Hindlimb muscle (tissue), 1 donor: ENCODE results near the gene DUSP15. TPM values are rescaled to one million over a fixed set of nuclear protein-coding genes. Genes with fewer than 3 reads are reported as not detected.
A peak's percentile ranks its signal among the peaks of the same experiment; 100 is the strongest.
"Not testable (repeated sequence)": the region's sequence is repeated elsewhere in the genome, so short reads cannot be mapped to it uniquely, and the experiment has no call there.

Experiments
- DNase-seq: peaks from one replicate; pipeline ENCODE4 v3.0.0-alpha.2; 2013
- polyA plus RNA-seq: library from polyadenylated mRNA; unstranded; fragments of 120-200 nt; gene quantifications from one replicate; pipeline ENCODE4 v1.2.1, GENCODE V29; 2013; ENCODE audit not compliant: insufficient read length

The DUSP15 gene
- polyA plus RNA-seq, 1 donor: 3.0 TPM

DNA sequence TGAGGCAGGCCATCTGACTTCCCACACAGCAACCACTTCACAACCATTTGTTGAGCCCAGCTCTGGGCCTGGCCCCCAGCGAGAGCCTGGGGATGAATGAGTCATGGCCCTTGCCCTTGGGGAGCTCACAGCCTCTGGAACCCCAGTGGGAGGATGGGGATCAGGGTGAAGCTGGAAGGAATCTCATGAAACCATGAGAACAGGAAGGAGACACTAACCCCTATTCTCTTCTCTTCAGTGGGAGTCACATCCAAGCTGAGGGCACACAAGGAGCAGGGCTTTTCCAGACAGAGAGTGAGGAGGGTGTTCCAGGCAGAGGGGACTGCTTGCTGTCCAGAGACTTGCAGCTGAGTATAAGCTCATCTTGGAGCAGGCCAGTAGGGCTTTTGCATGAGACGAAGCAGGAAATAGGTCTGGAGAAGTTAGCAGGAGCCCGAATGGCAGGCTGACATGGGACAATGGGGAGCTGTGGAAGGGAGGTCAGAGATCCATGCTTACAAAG is 32.4 kb downstream of the DUSP15 start:
- no peak for DNase-seq

DNA sequence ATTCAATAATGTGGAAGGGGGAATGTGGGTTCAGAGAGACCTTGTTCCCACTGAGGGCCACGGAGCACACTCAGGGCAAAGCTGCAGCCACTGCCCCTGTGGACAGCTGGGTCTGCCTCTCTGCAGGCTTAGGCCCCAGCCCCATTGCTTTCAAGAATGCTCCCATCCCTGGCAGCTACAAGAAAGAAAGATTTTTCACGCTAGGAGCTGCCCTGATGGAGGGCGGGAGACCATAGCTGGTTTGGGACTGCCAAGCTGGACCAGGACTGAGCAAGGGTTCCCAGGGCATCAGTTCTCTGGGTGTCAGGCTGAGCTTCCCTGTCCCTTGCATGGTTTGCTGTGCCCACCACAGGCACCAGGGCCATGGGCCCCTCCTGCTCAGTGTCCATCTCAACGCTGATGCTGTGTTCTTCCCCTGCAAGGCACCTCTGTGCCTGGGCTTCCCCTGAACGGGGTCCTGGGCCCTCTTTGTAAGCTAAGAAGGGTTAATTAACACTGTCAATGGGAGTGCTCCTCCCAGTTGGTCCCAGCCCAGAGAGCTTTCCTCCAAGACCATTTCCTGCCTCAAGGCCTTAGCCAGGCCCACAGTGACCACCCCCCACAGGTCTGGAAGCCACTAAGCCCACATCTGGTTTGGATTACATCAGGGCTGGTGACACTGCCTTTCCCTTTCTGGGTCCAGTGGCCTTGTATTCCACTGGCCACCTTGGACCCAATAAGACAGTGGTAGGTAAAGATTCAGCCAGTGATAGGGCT is 33.3 kb downstream of the DUSP15 start:
- no peak for DNase-seq

DNA sequence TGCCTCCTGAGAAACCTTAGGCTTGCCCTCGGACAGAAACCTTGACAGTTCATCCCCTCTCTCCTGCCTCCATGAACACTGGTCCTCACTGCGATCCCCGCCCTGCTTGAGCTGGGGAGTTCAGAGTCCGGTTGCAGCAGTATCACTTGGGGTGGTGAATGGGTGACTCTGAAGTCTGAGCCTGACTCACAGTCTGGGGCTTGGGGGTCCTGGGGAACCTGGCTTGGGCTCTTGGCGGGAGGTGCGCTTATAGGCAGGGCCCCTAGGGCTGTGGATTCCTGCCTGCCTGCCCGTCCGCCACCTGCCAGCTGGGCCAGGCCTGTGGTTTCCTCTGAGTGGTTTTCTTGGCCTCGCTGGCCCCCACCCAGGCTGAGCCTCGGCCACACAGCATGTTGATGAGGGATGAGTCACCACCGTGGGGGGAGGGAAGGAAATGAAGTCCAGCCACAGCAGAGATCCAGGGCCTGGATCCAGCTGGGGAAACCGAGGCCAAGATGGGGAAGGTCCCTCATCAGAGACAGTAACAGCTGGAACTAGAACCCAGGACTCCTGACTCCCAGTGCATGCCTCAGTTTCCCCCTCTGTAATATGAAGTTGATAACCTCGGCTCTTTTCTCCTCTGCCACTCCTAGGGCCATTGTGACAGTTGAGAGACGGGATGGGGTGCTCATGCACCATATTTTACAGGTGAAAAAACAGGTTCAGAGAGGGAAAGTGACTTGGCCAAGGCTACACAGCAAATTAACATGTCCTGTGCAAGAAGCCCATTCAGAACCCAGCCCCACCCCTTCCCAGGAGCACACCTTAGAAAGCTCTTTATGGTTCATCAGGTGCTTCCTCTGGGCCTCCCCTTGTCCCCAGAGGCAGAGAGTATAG is 34.1 kb downstream of the DUSP15 start:
- DNase-seq: no peak

DNA sequence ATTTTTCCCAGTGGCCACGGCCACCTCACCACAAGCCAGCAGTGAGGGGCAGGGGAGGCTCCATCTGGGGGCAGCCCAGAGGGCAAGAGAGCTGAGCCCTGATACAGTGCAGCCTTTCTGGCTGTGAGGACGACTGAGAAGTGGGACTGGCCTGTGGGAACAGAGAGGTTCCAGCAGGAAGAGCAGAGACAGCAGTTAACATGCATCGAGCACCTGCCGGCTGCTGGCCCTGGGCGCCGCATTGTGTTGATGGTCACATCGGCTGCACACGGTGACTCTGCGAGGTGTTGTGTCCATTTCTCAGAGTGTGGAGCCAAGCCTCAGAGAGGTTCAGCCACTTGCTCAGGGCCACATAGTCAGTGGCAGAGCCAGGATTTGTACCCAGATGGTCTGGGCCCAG is 34.8 kb downstream of the DUSP15 start:
- no peak for DNase-seq

DNA sequence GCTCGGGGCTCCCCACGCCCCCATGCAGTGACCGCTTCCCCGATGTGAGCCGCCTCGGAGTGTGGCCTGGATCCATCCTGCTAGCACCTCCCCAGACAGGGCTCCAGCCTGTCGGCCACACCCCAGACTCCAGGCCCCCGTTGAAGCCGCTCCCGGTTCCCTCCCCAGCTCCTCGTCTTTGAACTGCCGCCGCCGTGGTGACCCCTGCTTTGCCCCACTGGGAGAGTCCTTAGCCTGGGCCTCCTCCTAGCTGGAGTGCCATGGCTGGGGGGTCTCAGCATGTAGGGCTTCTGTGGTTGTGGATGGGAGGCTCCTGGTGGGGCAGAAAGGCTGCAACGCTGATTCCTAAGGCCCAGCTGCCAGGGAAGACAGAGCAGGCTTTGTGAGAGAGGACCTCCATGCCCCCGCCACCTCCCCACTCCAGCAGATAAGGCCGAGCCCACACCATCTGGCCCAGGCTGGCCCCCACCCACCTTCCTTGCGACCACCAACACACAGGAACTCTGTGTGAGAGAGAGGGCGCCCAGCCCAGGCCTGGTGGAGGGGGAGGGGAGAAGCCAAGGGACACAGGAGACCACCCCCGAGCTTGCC is 36.3 kb downstream of the DUSP15 start:
- DNase-seq: no peak

DNA sequence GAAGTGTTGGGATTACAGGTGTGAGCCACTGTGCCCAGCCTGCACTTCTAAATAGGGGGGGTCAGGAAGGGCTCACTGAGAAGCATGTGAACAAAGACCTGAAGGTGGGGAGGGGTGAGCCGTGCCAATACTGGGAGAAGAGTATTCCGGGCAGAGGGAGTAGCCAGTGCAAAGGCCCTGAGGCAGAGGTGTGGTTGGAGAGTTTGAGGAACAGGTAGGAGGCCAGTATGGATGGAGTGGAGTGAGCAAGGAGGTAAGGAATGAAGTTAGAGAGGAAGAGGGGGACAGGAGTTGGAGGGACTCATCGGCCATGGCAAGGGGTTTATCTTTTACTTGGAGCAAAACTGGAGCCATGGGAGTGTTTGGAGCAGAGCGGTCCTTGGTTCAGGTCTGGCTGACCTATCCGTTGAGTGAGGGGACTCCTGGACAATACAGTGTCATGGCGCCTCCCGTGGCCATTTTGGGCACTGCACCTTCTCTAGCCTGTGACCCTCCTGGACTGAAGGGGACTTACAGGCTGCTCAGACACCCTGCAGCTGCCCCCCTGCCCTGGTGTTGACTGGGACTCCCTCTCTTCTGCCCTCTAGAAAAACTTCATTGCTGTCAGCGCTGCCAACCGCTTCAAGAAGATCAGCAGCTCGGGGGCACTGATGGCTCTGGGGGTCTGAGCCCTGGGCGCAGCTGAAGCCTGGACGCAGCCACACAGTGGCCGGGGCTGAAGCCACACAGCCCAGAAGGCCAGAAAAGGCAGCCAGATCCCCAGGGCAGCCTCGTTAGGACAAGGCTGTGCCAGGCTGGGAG is 37.0 kb downstream of the DUSP15 start:
- no peak for DNase-seq

DNA sequence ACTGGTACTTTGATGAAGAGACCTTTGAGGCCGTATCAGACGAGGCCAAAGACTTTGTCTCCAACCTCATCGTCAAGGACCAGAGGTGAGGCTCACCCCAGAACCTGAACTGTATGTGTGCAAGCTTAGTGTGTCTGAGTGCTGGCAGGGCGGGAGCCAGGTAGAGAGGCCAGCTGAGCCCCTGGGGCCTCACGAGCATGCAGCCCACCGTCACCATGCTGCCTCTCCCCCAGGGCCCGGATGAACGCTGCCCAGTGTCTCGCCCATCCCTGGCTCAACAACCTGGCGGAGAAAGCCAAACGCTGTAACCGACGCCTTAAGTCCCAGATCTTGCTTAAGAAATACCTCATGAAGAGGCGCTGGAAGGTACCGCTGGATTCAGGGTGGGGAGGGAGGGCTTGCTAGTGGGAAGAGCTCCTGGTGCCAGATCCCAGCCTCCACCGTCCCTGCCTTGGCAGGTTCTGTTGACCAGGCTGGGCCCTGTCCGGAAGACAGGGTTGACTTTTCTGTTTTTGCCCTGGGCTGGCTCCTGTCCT is 38.5 kb downstream of the DUSP15 start:
- DNase-seq: no peak

DNA sequence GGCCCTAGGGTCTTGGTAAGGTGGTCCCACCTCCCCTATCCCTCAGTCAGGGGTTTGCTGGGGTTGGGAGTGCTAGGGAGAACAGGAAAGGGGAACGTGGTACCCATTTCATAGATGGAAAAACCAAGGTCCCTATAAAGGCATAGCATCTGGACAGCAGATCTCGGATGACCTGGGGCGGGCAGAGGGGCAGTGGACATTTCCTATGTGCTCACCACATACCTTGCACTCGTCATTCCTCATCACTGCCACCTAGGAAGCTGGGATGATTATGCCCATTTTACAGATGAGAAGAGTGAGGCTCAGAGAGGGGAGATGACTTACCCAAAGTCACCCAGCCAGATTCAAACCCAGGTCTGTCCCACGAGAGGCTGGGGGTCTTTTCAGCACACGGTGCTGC is 39.1 kb downstream of the DUSP15 start:
- DNase-seq: no peak

DNA sequence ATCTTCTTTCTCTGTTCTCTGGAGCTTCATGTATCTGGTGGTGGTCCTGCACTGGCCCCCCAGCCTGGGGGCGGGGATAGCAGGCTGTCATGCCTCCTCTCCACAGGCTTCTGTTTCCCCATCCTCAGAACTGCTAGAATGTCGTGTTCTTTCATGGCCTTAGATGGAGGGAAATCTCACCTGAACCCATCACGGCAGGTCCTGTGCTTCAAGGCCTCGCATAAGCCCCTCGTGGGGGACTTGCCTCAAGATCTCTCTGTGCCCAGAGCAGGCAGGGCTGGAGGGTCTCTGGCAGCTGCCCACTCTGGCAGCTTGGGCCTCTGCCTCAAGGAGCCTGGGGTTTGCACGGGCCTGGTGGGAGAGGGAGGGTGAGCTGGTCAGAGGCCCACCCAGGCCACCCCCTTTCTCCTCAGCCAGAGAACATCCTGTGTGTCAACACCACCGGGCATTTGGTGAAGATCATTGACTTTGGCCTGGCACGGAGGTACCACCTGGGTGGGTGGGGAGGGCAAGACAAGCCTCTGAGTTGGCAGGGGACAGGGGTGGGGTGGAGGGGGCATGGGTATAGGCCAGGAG is 39.8 kb downstream of the DUSP15 start:
- DNase-seq: no peak

DNA sequence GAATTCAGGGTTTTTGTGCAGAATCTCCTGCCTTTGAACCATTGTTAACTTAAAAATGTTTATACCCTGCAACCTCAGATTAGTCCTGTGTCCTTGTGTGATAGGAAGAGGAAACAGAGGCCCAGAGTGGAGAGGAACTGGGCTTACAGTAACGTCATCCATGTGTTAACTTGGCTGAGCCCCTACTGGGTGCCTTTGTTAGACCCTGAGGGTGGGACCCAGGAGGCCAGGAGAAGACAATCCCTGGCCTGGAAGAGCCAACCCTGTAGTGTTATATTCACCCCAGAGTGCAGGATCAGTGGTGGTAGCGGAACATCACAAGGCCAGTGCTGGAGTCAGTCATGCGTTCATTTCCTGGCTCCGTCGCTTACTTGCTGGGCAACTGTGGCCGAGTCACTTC is 40.6 kb downstream of the DUSP15 start:
- DNase-seq: no peak

DNA sequence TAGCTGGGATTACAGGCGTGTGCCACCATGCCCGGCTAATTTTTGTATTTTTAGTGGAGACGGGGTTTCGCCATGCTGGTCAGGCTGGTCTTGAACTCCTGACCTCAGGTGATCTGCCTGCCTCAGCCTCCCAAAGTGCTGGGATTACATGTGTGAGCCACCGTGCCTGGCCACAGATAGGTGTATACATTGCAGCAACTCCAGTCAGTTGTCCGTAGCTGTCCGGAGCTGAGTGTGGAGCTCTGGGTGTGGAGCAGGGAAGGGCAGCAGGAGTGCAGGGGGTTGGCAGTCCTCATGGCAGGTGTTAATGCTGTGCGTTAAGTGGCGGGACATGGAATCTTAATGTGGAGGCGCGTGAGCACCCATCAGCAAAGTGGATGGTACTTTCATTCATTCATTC is 42.3 kb downstream of the DUSP15 start:
- not testable (repeated sequence) for DNase-seq

DNA sequence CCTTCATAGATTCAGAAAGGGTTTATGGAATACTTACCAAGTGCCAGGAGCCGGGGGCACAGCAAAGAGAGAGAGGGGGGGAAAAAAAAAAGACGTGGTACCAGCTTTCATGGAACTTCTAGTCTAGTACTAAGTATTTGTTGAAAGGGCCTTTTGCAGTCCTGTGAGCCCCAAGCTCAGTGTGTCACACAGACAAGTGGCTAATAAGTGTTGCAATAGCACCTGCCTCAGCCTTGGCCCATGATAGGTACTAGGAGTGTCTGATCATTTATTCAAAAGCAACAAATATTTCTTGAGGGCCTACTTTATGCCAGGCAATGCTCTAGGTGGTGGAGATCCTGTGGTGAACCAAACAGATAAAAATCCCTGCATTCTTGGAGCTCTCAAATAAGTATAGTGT is 43.3 kb downstream of the DUSP15 start:
- DNase-seq: no peak

DNA sequence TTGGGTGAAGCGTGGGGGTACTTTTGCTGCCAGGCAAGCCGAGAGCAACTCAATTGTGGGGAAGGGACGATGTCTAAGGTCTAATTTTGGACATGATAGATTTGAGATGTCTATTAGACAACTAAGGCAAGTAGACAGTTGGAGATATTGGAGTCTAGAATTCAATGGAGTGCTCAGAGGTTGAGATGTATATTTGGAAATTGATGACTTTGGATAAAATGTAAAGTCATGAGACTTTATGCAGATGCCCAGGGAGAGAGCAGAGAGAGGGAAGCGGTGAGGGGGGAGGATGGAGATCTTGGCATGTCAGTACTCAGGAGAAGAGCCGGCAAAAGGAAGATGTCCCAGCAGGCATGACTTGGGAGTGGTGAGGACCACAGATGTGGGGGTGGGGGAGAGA is 44.3 kb downstream of the DUSP15 start:
- no peak for DNase-seq

DNA sequence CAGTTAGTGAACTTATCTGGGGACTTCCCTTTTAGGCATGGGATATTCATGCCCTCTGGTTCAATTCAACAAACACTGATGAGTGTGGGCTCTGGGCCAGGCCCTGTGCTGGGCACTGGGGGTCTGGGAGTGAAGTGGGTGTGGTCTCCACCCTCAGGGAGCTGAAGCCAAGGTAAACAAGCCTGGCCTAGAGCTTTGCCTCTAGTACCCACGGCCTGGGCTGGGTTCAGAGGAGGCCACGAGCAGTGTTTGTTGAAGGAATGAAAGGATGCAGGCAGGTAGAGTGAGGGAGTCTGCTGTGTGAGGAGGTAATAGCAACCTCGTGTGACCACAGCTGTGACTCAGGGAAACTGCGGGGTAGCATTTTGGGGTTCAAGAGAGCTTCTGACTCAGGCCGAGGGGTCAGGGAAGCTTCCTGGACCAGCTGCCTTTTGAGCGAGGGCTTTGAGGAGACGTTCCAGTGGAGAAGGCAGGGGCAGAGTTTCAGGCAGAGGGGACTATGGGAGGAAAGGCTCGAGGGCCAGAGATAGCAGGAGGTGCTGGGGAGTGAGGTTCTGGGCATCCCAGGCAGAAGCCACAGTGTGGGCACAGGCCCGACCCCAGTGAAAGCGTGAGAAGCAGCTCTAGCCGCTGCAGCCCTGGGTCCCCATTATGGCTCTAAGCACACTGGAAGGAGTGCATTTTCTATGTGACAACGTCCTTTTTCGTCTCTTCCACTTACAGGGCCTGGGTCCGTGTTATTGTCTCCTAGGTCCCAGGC is 45.6 kb downstream of the DUSP15 start:
- DNase-seq: no peak

DNA sequence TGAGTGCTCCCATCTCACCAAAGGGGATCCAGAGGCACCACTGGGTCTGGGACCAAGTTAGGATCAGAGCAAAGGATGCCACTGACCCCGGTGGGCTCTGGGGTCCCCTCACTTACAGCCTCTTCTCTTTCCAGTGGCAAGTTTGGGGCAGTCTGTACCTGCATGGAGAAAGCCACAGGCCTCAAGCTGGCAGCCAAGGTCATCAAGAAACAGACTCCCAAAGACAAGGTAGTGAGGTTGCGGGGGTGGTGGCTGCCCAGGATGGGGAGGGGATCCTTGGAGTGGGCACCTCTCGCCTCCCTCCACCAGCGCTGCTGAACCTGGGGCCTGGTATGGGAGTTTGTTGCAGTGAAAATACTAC is 46.2 kb downstream of the DUSP15 start:
- DNase-seq: no peak

DNA sequence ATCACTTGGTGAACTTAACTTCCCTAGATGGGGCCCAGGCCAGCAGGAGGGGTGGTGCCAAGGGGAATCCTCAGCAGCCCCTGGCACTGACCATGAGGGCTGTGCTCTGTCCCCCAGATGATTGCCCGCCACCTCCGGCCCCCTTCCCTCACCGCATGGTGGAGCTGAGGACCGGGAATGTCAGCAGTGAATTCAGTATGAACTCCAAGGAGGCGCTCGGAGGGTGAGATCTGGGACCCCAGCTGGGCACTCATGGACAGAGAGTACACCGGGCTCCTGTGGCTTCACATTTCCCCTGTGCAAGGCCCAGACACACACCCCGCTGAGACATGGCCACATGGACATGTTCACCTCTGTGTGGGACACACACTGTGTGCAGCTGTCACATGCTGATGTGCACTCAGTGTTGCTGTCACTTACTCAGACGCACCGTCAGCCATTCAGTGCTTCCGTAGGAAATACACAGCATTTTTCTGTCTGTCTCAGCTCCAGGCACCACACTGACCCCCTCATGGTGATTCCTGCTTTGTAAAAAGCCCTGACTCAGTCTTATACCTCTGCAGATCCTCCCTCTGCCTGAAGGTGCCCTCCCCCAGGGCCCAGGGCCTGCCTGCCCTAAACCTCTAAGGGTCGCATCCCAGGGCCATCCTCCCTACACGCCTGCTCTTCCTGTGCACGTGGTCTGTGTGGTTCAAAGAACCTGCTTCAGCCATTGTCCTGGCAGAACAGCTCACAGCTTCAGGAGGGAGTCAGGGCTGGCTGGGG is 46.8 kb downstream of the DUSP15 start:
- no peak for DNase-seq

DNA sequence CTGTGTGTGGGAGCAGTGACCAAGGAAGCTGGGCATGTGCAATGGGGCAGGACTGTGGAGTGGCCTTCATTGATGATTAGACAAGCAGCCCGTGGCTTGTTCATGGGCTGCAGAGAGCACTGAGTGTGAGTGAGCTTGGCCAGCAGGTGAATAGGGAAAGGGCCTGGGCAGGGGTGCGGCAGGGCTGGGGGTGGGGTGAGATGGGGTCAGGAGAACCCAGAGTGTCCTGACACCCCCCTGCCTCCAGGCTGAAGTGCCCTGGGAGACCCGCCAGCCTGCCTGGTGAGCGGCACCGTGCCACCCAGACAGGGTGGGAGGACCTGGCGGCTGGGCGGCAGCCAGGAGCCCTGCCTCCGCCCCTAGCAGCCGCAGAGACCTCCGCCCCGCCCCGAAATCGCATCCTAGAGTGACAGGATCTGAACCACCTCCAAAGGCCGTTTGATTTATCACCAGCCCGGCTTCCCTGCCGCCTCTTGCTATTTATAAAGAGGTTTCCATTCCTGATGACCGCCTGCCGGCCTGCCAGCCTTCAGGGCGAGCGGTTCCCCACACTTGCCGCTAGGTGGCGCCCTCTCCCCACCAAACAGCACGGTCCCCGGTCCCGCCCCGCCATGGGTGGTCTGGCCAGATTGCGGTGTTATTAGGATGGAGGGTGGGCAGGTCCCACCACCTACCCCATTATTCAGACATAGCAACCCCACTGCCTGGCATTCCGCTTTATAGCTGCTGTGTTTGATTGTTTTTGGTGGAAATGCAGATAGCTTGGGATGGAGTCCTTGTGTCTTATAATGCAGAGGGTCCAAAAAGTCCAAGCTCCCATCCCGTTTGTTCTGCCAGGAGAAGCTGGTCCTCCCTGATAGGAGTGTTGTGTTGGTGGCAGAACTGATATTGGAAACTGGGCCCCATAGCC is 47.7 kb downstream of the DUSP15 start:
- peak; percentile 75 for DNase-seq

DNA sequence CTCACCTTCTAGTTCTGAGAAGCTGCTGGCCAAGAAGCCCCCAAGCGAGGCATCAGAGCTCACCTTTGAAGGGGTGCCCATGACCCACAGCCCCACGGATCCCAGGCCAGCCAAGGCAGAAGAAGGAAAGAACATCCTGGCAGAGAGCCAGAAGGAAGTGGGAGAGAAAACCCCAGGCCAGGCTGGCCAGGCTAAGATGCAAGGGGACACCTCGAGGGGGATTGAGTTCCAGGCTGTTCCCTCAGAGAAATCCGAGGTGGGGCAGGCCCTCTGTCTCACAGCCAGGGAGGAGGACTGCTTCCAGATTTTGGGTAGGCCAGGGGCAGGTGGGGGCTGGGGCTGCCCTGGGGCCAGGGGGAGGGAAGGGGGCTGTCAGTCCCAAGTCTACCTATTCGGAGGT is 48.9 kb downstream of the DUSP15 start:
- DNase-seq: no peak

DNA sequence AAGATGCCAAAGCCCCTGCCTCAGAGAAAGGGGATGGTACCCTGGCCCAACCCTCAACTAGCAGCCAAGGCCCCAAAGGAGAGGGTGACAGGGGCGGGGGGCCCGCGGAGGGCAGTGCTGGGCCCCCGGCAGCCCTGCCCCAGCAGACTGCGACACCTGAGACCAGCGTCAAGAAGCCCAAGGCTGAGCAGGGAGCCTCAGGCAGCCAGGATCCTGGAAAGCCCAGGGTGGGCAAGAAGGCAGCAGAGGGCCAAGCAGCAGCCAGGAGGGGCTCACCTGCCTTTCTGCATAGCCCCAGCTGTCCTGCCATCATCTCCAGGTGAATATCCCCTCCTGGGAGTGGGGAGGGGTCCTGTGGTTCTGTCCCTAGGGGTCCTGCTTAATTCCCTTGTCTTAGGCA is 50.1 kb downstream of the DUSP15 start:
- DNase-seq: no peak
